A673 (cell line): ENCODE results near the gene ST7. TPM values are rescaled to one million over a fixed set of nuclear protein-coding genes. Genes with fewer than 3 reads are reported as not detected.

Source experiments
- BruUV-seq: library from RNA; stranded (reverse); fragments of 400-500 nt; replicated peaks from 2 replicates; lab custom pipeline; 2021; lab: Mats Ljungman, UMichigan
- CTCF ChIA-PET: fragments of 300-600 bp; sonication (Branson Sonifier 250); formaldehyde crosslinking; loops from one replicate; lab custom pipeline; 2022; ENCODE audit warnings: antibody characterized with exemption; lab: Charles Lee
- POLR2A ChIA-PET: fragments of 300-600 bp; sonication (Branson Sonifier 250); formaldehyde crosslinking; loops from one replicate; lab custom pipeline; 2022; ENCODE audit warnings: antibody characterized with exemption; ENCODE audit not compliant: low non-redundant PET; lab: Charles Lee
- DNase-seq: peaks from one replicate; pipeline ENCODE4 v3.0.0-alpha.2; 2015; ENCODE audit warnings: low spot score
- H3K27ac ChIP-seq: fragments of 200-600 bp; sonication (generic); 2 replicates; pipeline ENCODE4 v1.5.1; 2016; ENCODE audit warnings: mixed run types, low read depth, mild to moderate bottlenecking, mixed read lengths, antibody characterized with exemption, low read length; ENCODE audit not compliant: poor library complexity, severe bottlenecking
- H3K27me3 ChIP-seq: fragments of 200-600 bp; sonication (generic); replicated peaks from 2 replicates; pipeline ENCODE4 v1.6.1; 2017; ENCODE audit warnings: mixed run types, low read depth, mild to moderate bottlenecking, mixed read lengths, antibody characterized with exemption, low read length; ENCODE audit not compliant: insufficient read depth, poor library complexity
- H3K36me3 ChIP-seq: fragments of 200-600 bp; sonication (generic); 2 replicates; pipeline ENCODE4 v1.6.1; 2016; ENCODE audit warnings: mixed run types, mild to moderate bottlenecking, mixed read lengths, antibody characterized with exemption, low read length; ENCODE audit not compliant: insufficient read depth, poor library complexity, severe bottlenecking
- H3K4me1 ChIP-seq: fragments of 200-600 bp; sonication (generic); 2 replicates; pipeline ENCODE4 v1.6.1; 2017; ENCODE audit warnings: mixed run types, mild to moderate bottlenecking, mixed read lengths, antibody characterized with exemption, low read length; ENCODE audit not compliant: insufficient read depth, poor library complexity, severe bottlenecking
- H3K4me3 ChIP-seq: fragments of 200-600 bp; sonication (generic); 2 replicates; pipeline ENCODE4 v1.5.1; 2016; ENCODE audit warnings: low read depth, mixed run types, mild to moderate bottlenecking, mixed read lengths, low read length; ENCODE audit not compliant: poor library complexity, severe bottlenecking
- H3K9me3 ChIP-seq: fragments of 200-600 bp; sonication (generic); 2 replicates; pipeline ENCODE4 v1.6.1; 2016; ENCODE audit warnings: mixed run types, low read depth, mild to moderate bottlenecking, mixed read lengths, antibody characterized with exemption, low read length; ENCODE audit not compliant: poor library complexity, severe bottlenecking
- EZH2 ChIP-seq: fragments of 200-600 bp; sonication (generic); IDR thresholded peaks from 2 replicates; pipeline ENCODE4 v1.6.1; 2017; ENCODE audit warnings: borderline replicate concordance, low read depth, mild to moderate bottlenecking, mixed read lengths, antibody characterized with exemption, low read length; ENCODE audit not compliant: poor library complexity, severe bottlenecking
- intact Hi-C: fragments of 100-400 bp; cut with micrococcal nuclease; formaldehyde crosslinking; loops from one replicate; pipeline ENCODE4 v1.10.0; 2022; ENCODE audit not compliant: unreplicated experiment
- total RNA-seq: library from RNA; stranded (reverse); gene quantifications from 2 replicates; pipeline ENCODE4 v1.2.3, GENCODE V29; 2021
- TF ChIP-seq, protein P1 (sequence below): fragments of 300-800, 200-600 bp; sonication (generic); conservative IDR thresholded peaks from 2 replicates; pipeline ENCODE4 v1.5.1; 2017; ENCODE audit warnings: low read depth, mild to moderate bottlenecking, antibody characterized with exemption, low read length, moderate library complexity, mixed read lengths

The ST7 gene
- total RNA-seq, 1 experiment from 2014 or later = 24.3 TPM

DNA sequence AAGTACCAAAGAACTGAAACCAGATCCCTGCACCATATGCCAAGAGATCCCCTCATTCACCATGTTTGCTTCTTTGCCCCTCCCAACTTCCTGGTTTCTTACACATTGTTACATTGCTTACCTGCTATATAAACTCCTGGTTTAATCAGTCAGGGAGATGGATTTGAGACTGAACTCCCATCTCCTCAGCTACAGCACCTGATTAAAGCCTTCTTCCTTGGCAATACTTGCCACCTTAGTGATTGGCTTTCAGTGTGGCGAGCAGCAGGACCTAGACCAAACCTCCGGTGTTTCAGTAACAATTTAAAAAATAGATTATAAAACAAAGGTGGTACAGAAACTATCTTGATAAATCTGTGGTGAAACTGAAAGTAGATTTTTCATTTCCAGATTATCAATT, 122.6 kb downstream of the ST7 start:
- Histone ChIP-seq H3K27me3 (no peaks in the 10 kb centered on the region), H3K9me3 (no peaks in the 10 kb centered on the region), H3K36me3 (no peaks in the 10 kb centered on the region), H3K4me1 (peaks cover 36% of the 10 kb centered on the region), H3K4me3 (no peak overlapping the region), H3K27ac (no peak overlapping the region)
- no peak for DNase-seq
- intact Hi-C loops = no loop called here
- no TSS peak for BruUV-seq
- no peak for TF ChIP-seq EZH2
- TF ChIP-seq, protein P1, sequence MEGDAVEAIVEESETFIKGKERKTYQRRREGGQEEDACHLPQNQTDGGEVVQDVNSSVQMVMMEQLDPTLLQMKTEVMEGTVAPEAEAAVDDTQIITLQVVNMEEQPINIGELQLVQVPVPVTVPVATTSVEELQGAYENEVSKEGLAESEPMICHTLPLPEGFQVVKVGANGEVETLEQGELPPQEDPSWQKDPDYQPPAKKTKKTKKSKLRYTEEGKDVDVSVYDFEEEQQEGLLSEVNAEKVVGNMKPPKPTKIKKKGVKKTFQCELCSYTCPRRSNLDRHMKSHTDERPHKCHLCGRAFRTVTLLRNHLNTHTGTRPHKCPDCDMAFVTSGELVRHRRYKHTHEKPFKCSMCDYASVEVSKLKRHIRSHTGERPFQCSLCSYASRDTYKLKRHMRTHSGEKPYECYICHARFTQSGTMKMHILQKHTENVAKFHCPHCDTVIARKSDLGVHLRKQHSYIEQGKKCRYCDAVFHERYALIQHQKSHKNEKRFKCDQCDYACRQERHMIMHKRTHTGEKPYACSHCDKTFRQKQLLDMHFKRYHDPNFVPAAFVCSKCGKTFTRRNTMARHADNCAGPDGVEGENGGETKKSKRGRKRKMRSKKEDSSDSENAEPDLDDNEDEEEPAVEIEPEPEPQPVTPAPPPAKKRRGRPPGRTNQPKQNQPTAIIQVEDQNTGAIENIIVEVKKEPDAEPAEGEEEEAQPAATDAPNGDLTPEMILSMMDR = no peak
- POLR2A ChIA-PET = no interaction called here
- CTCF ChIA-PET = no interaction called here

DNA sequence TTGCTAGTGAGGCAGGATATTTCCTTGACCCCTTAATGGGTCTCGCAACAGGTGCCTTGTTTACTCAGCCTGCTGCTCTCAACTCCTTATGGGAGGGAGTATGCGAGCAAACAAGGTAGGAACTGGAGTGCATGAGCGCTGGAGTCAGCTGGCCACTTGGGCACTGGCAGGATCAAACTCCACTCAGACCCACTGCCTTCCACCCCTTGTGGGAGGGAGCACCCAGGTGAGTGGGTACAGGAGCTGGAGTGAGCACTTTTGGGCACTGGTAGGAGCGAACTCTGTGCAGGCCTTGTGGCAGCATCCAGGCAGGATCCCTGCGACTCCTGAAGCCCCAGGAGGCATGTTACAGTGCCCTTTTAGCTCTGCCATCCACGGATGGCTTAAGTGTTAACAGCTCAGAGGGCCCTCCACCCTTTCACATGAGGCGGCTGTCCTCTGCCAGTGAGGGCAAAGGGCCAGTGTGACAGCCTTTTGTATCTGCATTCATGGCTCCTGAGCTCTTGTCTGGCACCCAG, 123.2 kb downstream of the ST7 start:
- ChIA-PET CTCF (no interaction called here), POLR2A (interaction anchor here (0.6 kb wide), 1 partner anchor 15 kb away, joined by 3 read pairs; no protein-coding TSS in a partner anchor)
- Histone ChIP-seq H3K9me3 (no peaks in the 10 kb centered on the region), H3K27me3 (no peaks in the 10 kb centered on the region), H3K27ac (no peak overlapping the region), H3K4me1 (peaks cover 34% of the 10 kb centered on the region), H3K4me3 (no peak overlapping the region), H3K36me3 (no peaks in the 10 kb centered on the region)
- BruUV-seq = no TSS peak
- intact Hi-C loops = no loop called here
- no peak for TF ChIP-seq EZH2
- TF ChIP-seq, protein P1 = no peak
- DNase-seq = no peak

DNA sequence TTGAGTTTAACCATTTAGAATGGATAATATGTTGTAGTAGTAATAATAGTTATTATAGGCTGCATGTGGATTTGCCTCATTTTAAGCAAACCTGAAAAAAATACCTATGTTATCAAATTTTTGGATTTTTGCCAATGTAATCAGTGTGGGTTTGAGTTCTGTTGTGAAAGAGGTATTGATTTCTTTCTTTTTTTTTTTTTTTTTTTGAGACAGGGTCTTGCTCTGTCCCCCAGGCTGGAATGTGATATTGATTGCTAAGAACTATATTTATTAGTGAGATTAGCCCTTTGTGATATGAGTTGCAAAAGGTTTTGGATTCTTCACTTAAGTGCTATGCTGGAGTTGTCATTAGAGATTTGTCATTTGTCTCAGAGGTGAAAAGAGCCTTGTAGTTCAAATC, 124.4 kb downstream of the ST7 start:
- BruUV-seq = no TSS peak
- intact Hi-C loops = no loop called here
- no peak overlapping the region for H3K27ac ChIP-seq
- POLR2A ChIA-PET = no interaction called here
- H3K9me3 ChIP-seq = no peaks in the 10 kb centered on the region
- H3K36me3 ChIP-seq = no peaks in the 10 kb centered on the region
- DNase-seq = no peak
- H3K4me3 ChIP-seq = no peak overlapping the region
- CTCF ChIA-PET = no interaction called here
- peaks cover 23% of the 10 kb centered on the region for H3K4me1 ChIP-seq
- TF ChIP-seq, protein P1 = no peak
- no peak for TF ChIP-seq EZH2
- H3K27me3 ChIP-seq = no peaks in the 10 kb centered on the region
